Inflammatory macrophage treated with lipopolysaccharide for 1 hour (primary cell): ENCODE results near the gene DCAF4.
"Not testable (repeated sequence)": the region's sequence is repeated elsewhere in the genome, so short reads cannot be mapped to it uniquely, and the experiment has no call there.

Experiments used
- DNase-seq, 2 donors: peaks; one replicate each; pipeline ENCODE4 v3.0.0-alpha.2; 2020 to 2022

DCAF4 gene

DNA sequence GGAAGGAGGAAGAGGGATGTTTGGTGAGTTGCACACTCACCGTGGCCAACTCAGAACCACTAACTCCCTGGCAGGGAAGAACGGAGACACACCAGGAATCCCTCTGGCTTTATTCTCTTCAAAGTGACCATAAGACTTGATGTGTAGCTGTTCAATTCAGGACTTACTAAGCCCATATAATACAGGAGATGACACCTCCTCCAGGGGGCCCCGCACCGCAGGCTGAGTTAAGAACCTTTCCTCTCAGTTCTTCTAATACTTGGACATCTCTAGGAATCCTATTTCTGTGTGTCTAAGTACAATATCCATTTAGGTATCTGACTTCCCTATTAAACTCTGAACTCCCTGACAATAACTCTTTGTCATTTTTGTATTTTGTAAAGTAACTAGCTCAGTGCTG is 49.5 kb downstream of the DCAF4 start:
- DNase-seq, result no peak

DNA sequence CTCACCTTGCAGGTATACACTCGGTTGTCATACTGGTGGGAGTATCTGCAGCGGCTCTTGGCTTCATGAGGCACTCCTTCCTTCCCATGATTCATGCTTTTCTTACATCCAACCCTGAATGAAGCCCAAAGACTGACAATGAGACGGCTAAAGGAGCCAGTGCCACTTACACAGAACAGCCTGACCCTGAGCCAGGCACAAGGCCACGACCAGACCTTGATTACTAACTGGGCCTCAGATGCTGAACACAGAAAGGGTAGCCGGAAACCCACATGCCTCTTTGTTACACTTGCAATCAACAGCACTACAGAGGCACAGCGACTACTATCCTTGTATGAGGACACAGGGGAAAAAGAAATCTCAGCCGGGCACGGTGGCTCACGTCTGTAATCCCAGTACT is 52.6 kb downstream of the DCAF4 start:
- DNase-seq, result no peak

DNA sequence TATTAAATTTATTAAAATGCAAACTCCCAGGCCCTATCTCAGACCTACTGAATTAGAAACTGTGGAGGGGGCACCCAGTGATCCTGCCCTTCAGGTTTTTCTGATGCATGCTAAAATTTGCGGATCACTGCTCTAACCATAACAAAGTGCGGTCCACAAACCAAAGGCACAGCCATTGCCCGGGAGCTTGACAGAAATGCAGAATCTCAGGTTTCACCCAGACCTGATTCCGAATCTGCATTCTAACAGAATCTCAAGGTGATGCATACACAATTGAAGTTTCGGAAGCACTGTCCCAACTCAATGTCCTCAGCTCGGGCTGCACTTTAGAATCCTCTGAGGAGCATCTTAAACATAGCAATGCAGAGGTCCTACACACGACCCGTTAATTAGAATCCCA is 54.6 kb downstream of the DCAF4 start:
- no peak for DNase-seq

DNA sequence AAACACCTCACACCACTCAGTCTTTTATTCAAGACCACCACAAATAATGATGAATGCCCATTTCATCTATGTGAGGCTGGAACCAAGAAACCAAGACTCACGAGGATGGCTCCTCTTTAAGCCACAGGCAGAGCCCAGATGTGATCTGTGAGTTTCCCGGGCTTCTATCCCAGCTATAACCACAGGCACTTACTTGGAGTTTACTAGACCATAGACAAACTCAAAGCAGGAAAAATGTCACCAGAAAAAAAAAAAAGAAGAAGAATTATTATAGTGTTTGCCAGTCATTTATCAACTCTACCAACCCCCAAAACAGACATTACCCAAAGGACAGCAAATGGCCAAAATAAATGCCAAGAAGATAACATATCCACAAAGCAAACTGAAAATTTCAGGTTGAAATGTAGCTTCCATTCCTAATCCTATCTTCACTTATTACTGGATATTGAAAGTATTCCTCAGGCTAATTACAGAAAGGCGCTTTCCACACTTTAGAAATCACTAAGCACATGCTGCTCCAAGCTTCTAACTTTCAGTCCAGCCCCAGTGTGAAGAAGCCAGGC is 56.0 kb downstream of the DCAF4 start:
- DNase-seq, result no peak

DNA sequence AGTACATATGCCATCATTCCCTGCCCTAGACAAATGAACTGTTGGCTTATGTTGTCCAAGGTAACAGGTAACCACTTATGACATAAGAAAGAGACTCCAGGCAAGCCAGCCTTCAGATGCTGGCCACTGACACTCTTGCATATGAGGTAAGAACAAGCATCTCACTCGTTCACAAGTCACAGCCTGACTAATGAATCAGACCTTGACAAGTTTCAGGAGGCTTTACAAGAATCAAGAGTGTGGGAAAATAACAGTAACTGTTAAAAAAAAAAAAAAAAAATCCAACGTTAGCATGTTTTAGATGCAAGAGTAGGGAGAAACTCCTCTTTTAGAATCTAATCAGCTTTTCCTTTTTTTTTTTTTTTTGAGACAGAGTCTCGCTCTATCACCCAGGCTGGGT is 60.0 kb downstream of the DCAF4 start:
- no peak for DNase-seq

DNA sequence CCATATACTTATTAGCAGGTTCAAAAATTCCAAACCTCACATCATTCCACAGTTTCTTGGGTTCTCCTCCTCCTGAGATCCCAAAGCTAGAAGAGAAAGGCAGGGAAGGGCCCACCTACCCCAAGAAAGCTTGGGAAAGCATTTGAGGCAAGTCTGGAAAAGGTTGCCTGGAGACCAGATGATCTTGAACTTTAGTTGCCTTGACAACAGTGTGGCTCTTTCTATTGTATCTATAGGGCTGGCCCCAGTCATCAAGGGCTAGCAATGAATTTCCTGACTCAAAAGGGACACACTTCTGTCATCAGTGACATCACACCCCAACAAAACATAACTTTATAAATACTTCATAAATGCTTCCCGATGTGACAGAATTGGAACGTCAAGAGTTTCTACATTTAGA is 60.6 kb downstream of the DCAF4 start:
- DNase-seq, result no peak

DNA sequence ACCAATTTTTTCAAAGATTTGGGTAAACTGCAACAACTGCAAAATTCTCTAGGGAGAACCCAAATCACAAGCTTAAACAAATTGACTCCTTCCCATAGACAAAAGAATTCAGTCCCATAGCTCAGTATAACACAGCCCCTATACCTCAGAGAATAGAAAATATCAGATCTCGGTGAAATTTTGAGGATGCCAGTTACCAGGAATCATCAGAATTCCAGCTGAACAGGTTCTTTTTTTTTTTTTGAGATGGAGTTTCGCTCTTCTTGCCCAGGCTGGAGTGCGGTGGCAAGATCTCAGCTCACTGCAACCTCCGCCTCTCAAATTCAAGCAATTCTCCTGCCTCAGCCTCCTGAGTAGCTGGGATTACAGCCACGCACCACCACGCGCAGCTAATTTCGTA is 63.9 kb downstream of the DCAF4 start:
- no peak for DNase-seq

DNA sequence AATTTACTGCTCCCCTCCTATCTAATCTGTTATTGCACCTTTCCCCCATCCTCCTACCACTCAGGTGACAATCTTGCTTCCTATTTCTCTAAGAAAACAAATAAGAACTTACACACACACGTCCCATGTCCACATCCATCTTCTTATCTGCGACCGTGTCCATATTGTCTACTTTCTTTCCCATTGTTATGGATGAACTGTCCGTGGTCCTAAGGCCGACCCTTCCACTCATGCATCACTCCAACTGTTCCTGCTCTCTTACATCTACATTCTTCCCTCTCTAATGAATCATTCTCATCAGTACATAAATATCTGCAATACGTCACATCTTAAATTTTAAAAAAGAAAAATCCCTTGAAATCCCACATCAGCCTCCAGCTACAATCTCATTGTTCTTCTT is 70.7 kb downstream of the DCAF4 start:
- no peak for DNase-seq

DNA sequence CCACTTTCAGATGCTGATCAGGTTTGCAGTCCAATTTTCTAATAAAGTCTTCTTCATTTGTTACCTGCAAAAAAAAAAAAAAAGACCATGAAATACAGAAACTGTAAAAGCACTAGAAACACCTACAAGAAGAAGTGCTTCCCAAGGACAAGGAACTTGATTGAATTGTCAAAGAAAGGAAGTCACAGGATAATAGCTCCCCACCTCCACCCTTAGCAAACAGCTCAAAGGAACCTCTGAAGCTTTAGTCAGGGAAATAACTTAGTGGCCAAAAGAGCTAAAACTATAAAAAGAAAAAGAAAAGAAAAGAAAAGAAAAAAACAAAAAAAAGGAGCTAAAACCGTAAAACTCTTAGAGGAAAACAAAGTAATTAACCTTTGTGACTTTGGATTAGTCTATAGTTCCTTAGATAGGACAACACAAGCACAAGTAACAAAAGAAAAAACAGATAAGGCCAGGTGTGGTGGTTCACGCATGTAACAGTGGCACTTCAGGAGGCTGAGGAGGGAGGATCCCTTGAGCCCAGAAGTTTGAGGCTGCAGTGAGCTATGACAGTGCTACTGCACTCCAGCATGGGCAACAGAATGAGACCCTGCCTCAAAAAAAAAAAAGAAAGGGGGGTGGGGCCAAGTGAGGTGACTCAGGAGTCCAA is 72.1 kb downstream of the DCAF4 start:
- no peak for DNase-seq

DNA sequence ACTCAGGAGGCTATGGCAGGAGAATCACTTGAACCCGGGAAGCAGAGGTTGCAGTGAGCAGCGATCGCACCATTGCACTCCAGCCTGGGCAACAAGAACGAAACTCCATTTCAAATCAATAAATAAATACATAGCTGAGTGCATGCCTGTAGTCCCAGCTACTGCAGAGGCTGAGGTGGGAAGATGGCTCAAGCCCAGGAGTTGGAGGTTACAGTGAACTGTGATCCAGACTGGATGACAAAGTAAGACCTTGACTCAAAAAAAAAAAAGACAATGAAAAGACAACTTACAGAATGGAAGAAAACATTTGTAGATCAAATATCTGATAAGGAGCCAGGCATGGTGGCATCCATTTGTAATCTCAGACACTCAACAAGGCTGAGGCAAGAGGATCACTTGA is 73.1 kb downstream of the DCAF4 start:
- DNase-seq, result no peak

DNA sequence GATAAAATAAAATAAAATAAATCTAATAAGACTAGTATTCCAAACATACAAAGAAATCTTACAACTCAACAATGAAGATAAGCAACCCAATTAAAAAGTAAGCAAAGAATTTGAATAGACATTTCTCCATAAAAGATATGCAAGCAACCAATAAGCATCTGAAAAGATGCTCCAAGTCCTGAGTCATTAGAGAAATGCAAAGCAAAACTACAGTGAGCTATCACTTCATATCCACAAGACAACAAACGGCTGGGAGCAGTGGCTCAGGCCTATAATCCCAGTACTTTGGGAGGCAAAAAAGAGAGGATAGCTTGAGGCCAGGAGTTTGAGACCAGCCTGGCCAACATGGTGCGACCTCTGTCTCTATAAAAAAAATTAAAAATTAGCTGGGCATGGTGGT is 73.8 kb downstream of the DCAF4 start:
- DNase-seq, result no peak

DNA sequence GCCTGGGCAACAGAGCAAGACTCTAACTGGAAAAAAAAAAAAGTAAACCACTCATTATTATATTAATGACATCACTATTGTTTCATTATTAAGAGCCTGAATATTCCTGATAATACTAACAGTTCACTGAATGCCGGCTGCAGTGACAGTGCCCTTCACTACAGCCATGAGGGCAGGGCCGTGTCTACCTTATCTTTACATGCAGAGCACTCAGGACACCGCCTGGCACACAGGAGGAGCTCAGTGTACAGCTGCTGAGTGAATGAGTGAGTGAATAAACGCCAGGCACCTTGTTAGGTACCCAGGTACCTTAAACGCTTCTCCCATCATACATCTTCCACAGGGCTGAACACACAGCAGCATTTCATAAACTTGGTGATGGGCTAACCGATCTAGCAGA is 77.4 kb downstream of the DCAF4 start:
- no peak for DNase-seq

DNA sequence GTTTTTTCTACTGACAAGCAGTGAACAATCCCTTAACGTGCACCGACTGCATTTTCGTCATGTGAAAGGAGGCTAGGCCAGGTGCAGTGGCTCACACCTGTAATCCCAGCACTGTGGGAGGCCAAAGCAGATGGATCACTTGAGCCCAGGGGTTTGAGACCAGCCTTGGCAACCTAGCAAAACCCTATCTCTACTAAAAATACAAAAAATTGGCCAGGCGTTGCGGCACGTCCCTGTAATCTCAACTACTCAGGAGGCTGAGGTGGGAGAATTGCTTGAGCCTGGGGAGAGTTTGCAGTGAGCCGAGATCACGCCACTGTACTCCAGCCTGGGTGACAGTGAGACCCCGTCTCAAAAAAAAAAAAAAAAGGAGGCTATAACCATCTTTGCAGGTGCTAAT is 78.4 kb downstream of the DCAF4 start:
- not testable (repeated sequence) for DNase-seq

DNA sequence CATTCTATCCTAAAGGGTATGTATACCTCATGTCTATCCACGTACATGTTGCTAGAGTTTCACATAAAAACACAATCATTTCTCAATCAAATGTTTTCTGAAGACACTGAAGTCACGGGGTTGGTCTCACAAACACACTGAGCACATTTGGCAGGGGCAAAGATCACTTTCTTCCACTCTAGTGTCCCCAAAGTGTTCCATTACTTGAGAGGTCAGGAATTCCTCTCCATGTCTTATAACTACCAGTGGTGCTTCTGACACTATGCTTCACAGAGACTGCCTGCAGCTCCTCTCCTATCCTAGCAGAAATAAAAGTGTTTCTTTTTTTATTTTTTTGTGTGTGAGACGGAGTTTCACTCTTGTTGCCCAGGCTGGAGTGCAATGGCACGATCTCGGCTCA is 81.6 kb downstream of the DCAF4 start:
- DNase-seq, result no peak

DNA sequence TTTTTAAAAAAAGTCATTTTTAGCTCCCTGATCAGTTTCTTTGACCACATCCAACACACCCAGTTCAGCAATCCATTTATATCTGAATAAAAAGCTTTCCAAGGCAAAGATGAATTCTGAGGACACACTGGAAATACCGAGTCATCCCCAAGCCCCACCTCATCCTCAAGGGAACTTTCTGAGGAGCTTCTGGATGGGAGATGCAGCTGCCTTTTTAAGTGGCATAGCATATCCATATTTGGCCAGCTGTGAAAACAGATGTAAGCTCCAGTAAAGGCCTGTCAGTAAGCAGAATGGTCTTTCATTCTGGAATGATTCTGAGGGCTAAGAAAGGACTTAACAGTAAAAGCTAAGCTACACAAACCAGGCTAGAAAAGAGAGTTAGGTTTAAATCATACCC is 82.2 kb downstream of the DCAF4 start:
- DNase-seq, result no peak
